GM23338 (cell line): ENCODE results near the gene NLGN4X.

Source experiments
- CREB1 ChIP-seq: fragments of 250-450 bp; sonication (Bioruptor Pico); IDR thresholded peaks from 2 replicates; pipeline ENCODE4 v1.5.0; 2020; ENCODE audit warnings: low read depth, mild to moderate bottlenecking, moderate library complexity
- CTCF ChIP-seq, 2 experiments: fragments of 200-600 bp in 1 of 2; sonication (generic) in 1 of 2; conservative IDR thresholded peaks; 2 replicates each; pipeline versions ENCODE4 v1.5.1 to v1.6.1; 2016 to 2017; ENCODE audit warnings: antibody characterized with exemption in 2 of 2, low read depth in 2 of 2, mild to moderate bottlenecking in 2 of 2, moderate library complexity in 1 of 2
- EZH2 ChIP-seq: fragments of 200-600 bp; sonication (generic); IDR thresholded peaks from one replicate; pipeline ENCODE4 v1.8.0; 2017; ENCODE audit warnings: antibody characterized with exemption, mild to moderate bottlenecking, low read depth; ENCODE audit not compliant: unreplicated experiment
- EZH2phosphoT487 ChIP-seq: fragments of 200-600 bp; sonication (generic); IDR thresholded peaks from one replicate; pipeline ENCODE4 v1.8.1; 2018; ENCODE audit warnings: antibody characterized with exemption; ENCODE audit not compliant: unreplicated experiment
- JUNB ChIP-seq: IDR thresholded peaks from one replicate; pipeline ENCODE4 v1.6.1; 2016; ENCODE audit warnings: antibody characterized with exemption; ENCODE audit not compliant: unreplicated experiment
- POLR2AphosphoS5 ChIP-seq: IDR thresholded peaks from 2 replicates; pipeline ENCODE4 v1.6.1; 2016; ENCODE audit warnings: antibody characterized with exemption, low read depth
- REST ChIP-seq: IDR thresholded peaks from one replicate; pipeline ENCODE4 v1.6.1; 2018; ENCODE audit warnings: antibody characterized with exemption; ENCODE audit not compliant: unreplicated experiment
- STAT1 ChIP-seq: IDR thresholded peaks from one replicate; pipeline ENCODE4 v1.6.1; 2016; ENCODE audit warnings: antibody characterized with exemption; ENCODE audit not compliant: unreplicated experiment
- ZNF114 ChIP-seq: fragments of 250-450 bp; sonication (Bioruptor Pico); IDR thresholded peaks from 2 replicates; pipeline ENCODE4 v1.5.0; 2020; ENCODE audit warnings: mild to moderate bottlenecking, moderate library complexity
- ZNF462 ChIP-seq: fragments of 250-450 bp; sonication (Bioruptor Pico); IDR thresholded peaks from 2 replicates; pipeline ENCODE4 v1.5.0; 2020; ENCODE audit warnings: mild to moderate bottlenecking, moderate library complexity

- TF ChIP-seq CTCF (conservative IDR thresholded peaks at IDR 0.05; ENCODE audit: low read depth in 2 of 2) (no peak), EZH2 (no peak), REST (no peak), ZNF114 (CRISPR knock-in tag) (no peak), POLR2AphosphoS5 (no peak), CREB1 (CRISPR knock-in tag) (no peak), JUNB (no peak), STAT1 (no peak), EZH2phosphoT487 (no peak), ZNF462 (CRISPR knock-in tag) (no peak)
Observed at GRCh38 chrX:6120329-6120728, 108.3 kb downstream of the NLGN4X start.
